Neural cell (in vitro differentiated cells): ENCODE results near the gene LRP1-AS. TPM values are rescaled to one million over a fixed set of nuclear protein-coding genes. Genes with fewer than 3 reads are reported as not detected.

Experiments used
- H2AFZ ChIP-seq: fragments of 200-600, 300-800 bp; sonication (generic), shearing (Covaris generic); 2 replicates; pipeline ENCODE4 v1.6.0; 2014; ENCODE audit warnings: low read depth, mild to moderate bottlenecking, antibody characterized with exemption, low read length, moderate library complexity
- H3F3A ChIP-seq: fragments of 200-600 bp; shearing (Covaris generic); 2 replicates; pipeline ENCODE4 v1.6.1; 2016; ENCODE audit warnings: mild to moderate bottlenecking, moderate library complexity, mixed read lengths, antibody characterized with exemption, low read length; ENCODE audit not compliant: insufficient read depth, poor library complexity, severe bottlenecking
- H3K27ac ChIP-seq: fragments of 200-600, 300-800 bp; sonication (generic), shearing (Covaris generic); 2 replicates; pipeline ENCODE4 v1.5.1; 2014; ENCODE audit warnings: mild to moderate bottlenecking, low read length, moderate library complexity
- H3K27me3 ChIP-seq: fragments of 300-800, 200-600 bp; sonication (generic), shearing (Covaris generic); 2 replicates; pipeline ENCODE4 v1.6.0; 2014; ENCODE audit warnings: mild to moderate bottlenecking, low read depth, low read length, moderate library complexity; ENCODE audit not compliant: insufficient read depth
- H3K36me3 ChIP-seq: fragments of 300-800, 200-600 bp; sonication (generic), shearing (Covaris generic); 2 replicates; pipeline ENCODE4 v1.5.1; 2014; ENCODE audit warnings: mild to moderate bottlenecking, antibody characterized with exemption, low read length, moderate library complexity; ENCODE audit not compliant: insufficient read depth
- H3K4me2 ChIP-seq: fragments of 300-800, 200-600 bp; sonication (generic), shearing (Covaris generic); 2 replicates; pipeline ENCODE4 v1.6.0; 2014; ENCODE audit warnings: mild to moderate bottlenecking, low read length
- H3K4me3 ChIP-seq: fragments of 300-800, 200-600 bp; sonication (generic), shearing (Covaris generic); 2 replicates; pipeline ENCODE4 v1.5.1; 2014; ENCODE audit warnings: mild to moderate bottlenecking, low read length, moderate library complexity
- H3K79me2 ChIP-seq: fragments of 200-600 bp; shearing (Covaris generic); replicated peaks from 2 replicates; pipeline ENCODE4 v1.6.0; 2014; ENCODE audit warnings: mild to moderate bottlenecking, low read length, moderate library complexity; ENCODE audit not compliant: insufficient read depth
- H3K9ac ChIP-seq: fragments of 300-800, 200-600 bp; sonication (generic), shearing (Covaris generic); 2 replicates; pipeline ENCODE4 v1.6.1; 2016; ENCODE audit warnings: mild to moderate bottlenecking, low read length, mixed read lengths
- H3K9me2 ChIP-seq: fragments of 200-600 bp; shearing (Covaris generic); 2 replicates; pipeline ENCODE4 v1.6.1; 2016; ENCODE audit warnings: mild to moderate bottlenecking, low read length, mixed read lengths; ENCODE audit not compliant: insufficient read depth
- H3K9me3 ChIP-seq: fragments of 200-600, 300-800 bp; sonication (generic), shearing (Covaris generic); 2 replicates; pipeline ENCODE4 v1.6.1; 2016; ENCODE audit warnings: mild to moderate bottlenecking, mixed run types, low read length, moderate library complexity, mixed read lengths
- H4K20me1 ChIP-seq: fragments of 200-600 bp; shearing (Covaris generic); 2 replicates; pipeline ENCODE4 v1.6.1; 2016; ENCODE audit warnings: mild to moderate bottlenecking, mixed run types; ENCODE audit not compliant: insufficient read depth
- CTCF ChIP-seq: fragments of 450-650 bp; IDR thresholded peaks from 2 replicates; pipeline ENCODE4 v1.5.1; 2014; ENCODE audit warnings: antibody characterized with exemption, mild to moderate bottlenecking, moderate library complexity; ENCODE audit not compliant: poor library complexity, severe bottlenecking
- EP300 ChIP-seq: fragments of 450-650 bp; conservative IDR thresholded peaks from 2 replicates; pipeline ENCODE4 v1.6.1; 2014; ENCODE audit warnings: antibody characterized with exemption, mild to moderate bottlenecking, moderate library complexity; ENCODE audit not compliant: poor library complexity, severe bottlenecking
- EZH2 ChIP-seq: fragments of 200-600, 300-800 bp; shearing (Covaris generic), sonication (generic); IDR thresholded peaks from 2 replicates; pipeline ENCODE4 v1.6.1; 2014; ENCODE audit warnings: antibody characterized with exemption, low read length, borderline replicate concordance, mild to moderate bottlenecking; ENCODE audit not compliant: insufficient read depth, poor library complexity, severe bottlenecking
- MXI1 ChIP-seq: fragments of 450-650 bp; conservative IDR thresholded peaks from 2 replicates; pipeline ENCODE4 v1.6.1; 2014; ENCODE audit warnings: antibody characterized with exemption, mild to moderate bottlenecking; ENCODE audit not compliant: poor library complexity, severe bottlenecking
- POLR2AphosphoS5 ChIP-seq: IDR thresholded peaks from 2 replicates; pipeline ENCODE4 v1.6.1; 2012
- RAD21 ChIP-seq: fragments of 450-650 bp; conservative IDR thresholded peaks from 2 replicates; pipeline ENCODE4 v1.6.1; 2014; ENCODE audit warnings: antibody characterized with exemption, mild to moderate bottlenecking, moderate library complexity
- REST ChIP-seq: IDR thresholded peaks from 2 replicates; pipeline ENCODE4 v1.6.1; 2012; ENCODE audit warnings: borderline replicate concordance
- SMC3 ChIP-seq: fragments of 450-650 bp; conservative IDR thresholded peaks from 2 replicates; pipeline ENCODE4 v1.6.1; 2014; ENCODE audit warnings: antibody characterized with exemption, mild to moderate bottlenecking, moderate library complexity; ENCODE audit not compliant: poor library complexity
- TAF1 ChIP-seq: IDR thresholded peaks from 2 replicates; pipeline ENCODE4 v1.6.1; 2012; ENCODE audit warnings: low read depth
- polyA plus RNA-seq: library from polyadenylated mRNA; depleted of rRNA; stranded (reverse); fragments of >200 nt; gene quantifications from 2 replicates; pipeline ENCODE4 v1.2.3, GENCODE V29; 2014

LRP1-AS gene
- polyA plus RNA-seq, 1 donor from 2014 or later, result not detected

- H4K20me1 ChIP-seq, result no peaks in the 10 kb centered on the region
- no peak for TF ChIP-seq EP300
- TF ChIP-seq EZH2, result no peak
- TF ChIP-seq SMC3, result no peak
- no peak for TF ChIP-seq TAF1
- no peak for TF ChIP-seq REST
- TF ChIP-seq POLR2AphosphoS5, result no peak
- TF ChIP-seq CTCF, result no peak
- TF ChIP-seq RAD21, result no peak
- no peak for TF ChIP-seq MXI1
- H3K79me2 ChIP-seq, result no peaks in the 10 kb centered on the region
- no peak overlapping the region for H2AFZ ChIP-seq
- no peak overlapping the region for H3K27ac ChIP-seq
- H3K9me2 ChIP-seq, result no peaks in the 10 kb centered on the region
- no peak overlapping the region for H3K9ac ChIP-seq
- no peaks in the 10 kb centered on the region for H3F3A ChIP-seq
- peaks cover 13% of the 10 kb centered on the region for H3K36me3 ChIP-seq
- no peaks in the 10 kb centered on the region for H3K9me3 ChIP-seq
- H3K4me3 ChIP-seq, result no peak overlapping the region
- no peaks in the 10 kb centered on the region for H3K27me3 ChIP-seq
- no peak overlapping the region for H3K4me2 ChIP-seq
Observed at GRCh38 chr12:57164966-57165625, 17.7 kb upstream of the LRP1-AS start.

GRCh38 chr12:57164454-57164853, 17.0 kb upstream of the LRP1-AS start:
- Histone ChIP-seq H3K4me3 (no peak overlapping the region), H3K36me3 (peaks cover 7% of the 10 kb centered on the region), H3F3A (no peaks in the 10 kb centered on the region), H2AFZ (no peak overlapping the region), H3K9ac (no peak overlapping the region), H3K4me2 (no peak overlapping the region), H3K27ac (no peak overlapping the region), H4K20me1 (no peaks in the 10 kb centered on the region), H3K9me2 (no peaks in the 10 kb centered on the region), H3K27me3 (no peaks in the 10 kb centered on the region), H3K9me3 (no peaks in the 10 kb centered on the region), H3K79me2 (no peaks in the 10 kb centered on the region)
- no peak for TF ChIP-seq REST
- no peak for TF ChIP-seq EP300
- no peak for TF ChIP-seq MXI1
- no peak for TF ChIP-seq EZH2
